ENCODE results near the gene DHX8. TPM values are rescaled to one million over a fixed set of nuclear protein-coding genes. Genes with fewer than 3 reads are reported as not detected.
"Not testable (repeated sequence)": the region's sequence is repeated elsewhere in the genome, so short reads cannot be mapped to it uniquely, and the experiment has no call there.

Gene DHX8
- polyA plus RNA-seq, 3 donors, result 21.8 to 35.6 (median 26.5) TPM

GRCh38 chr17:43451741-43452140, 32.0 kb upstream of the DHX8 start:
- H3K27me3 ChIP-seq (ENCODE audit: control insufficient read depth in 2 of 2, insufficient read depth in 2 of 2, low read length in 2 of 2); H3K36me3 ChIP-seq (replicated peaks in 1 of 2; ENCODE audit: control insufficient read depth in 1 of 2, insufficient read depth in 2 of 2, low read length in 2 of 2); H3K4me3 ChIP-seq (replicated peaks in 1 of 3; ENCODE audit: low read depth in 2 of 3, low read length in 3 of 3); H3K9me3 Mint-ChIP-seq; H3K79me2 ChIP-seq (ENCODE audit: insufficient read depth, low read length); H3K36me3 Mint-ChIP-seq; H3K9me3 ChIP-seq (replicated peaks in 1 of 2; ENCODE audit: control insufficient read depth in 1 of 2, insufficient read depth in 1 of 2, low read length in 2 of 2); H3K4me3 Mint-ChIP-seq; H3K27ac Mint-ChIP-seq; H2AFZ ChIP-seq (ENCODE audit: insufficient read depth, low read depth, low read length, poor library complexity, severe bottlenecking); H3K9ac ChIP-seq (ENCODE audit: insufficient read depth, low read length, poor library complexity, severe bottlenecking); H3K27ac ChIP-seq (ENCODE audit: low read depth in 1 of 2, low read length in 2 of 2); H3K4me1 Mint-ChIP-seq; H3K4me2 ChIP-seq (replicated peaks; ENCODE audit: extremely low read depth, low read length, poor library complexity, severe bottlenecking); H4K20me1 ChIP-seq (ENCODE audit: insufficient read depth, low read length); DNase-seq; intact Hi-C loops (cut with micrococcal nuclease); H3K4me1 ChIP-seq (ENCODE audit: control insufficient read depth in 1 of 2, insufficient read depth in 2 of 2, low read length in 2 of 2): not testable (repeated sequence)
- WGBS (ENCODE audit: insufficient coverage), result over 99% methylated on average over 16 of the region's 32 CpGs
- peaks cover 2 to 17% (median 10%) of the 10 kb centered on the region in 3 donors for H3K27me3 Mint-ChIP-seq (ENCODE audit: low read depth in 3 of 3)

- no peak overlapping the region for H3K9ac ChIP-seq (ENCODE audit: insufficient read depth, low read length, poor library complexity, severe bottlenecking)
- intact Hi-C loops (cut with micrococcal nuclease), result no loop called here
- H3K4me1 Mint-ChIP-seq, result peaks cover 5% of the 10 kb centered on the region
- H3K9me3 ChIP-seq (replicated peaks in 1 of 2; ENCODE audit: control insufficient read depth in 1 of 2, insufficient read depth in 1 of 2, low read length in 2 of 2), result no peaks in the 10 kb centered on the region
- 96% methylated on average over 5 of the region's 11 CpGs for WGBS (ENCODE audit: insufficient coverage)
- H3K4me1 ChIP-seq (ENCODE audit: control insufficient read depth in 1 of 2, insufficient read depth in 2 of 2, low read length in 2 of 2), result peaks cover 7 to 8% of the 10 kb centered on the region in 2 donors
- no peaks in the 10 kb centered on the region for H3K79me2 ChIP-seq (ENCODE audit: insufficient read depth, low read length)
- H4K20me1 ChIP-seq (ENCODE audit: insufficient read depth, low read length), result no peaks in the 10 kb centered on the region
- H3K4me3 ChIP-seq (replicated peaks in 1 of 3; ENCODE audit: low read depth in 2 of 3, low read length in 3 of 3), result no peak overlapping the region
- no peaks in the 10 kb centered on the region for H3K27me3 ChIP-seq (ENCODE audit: control insufficient read depth in 2 of 2, insufficient read depth in 2 of 2, low read length in 2 of 2)
- no peak overlapping the region for H2AFZ ChIP-seq (ENCODE audit: insufficient read depth, low read depth, low read length, poor library complexity, severe bottlenecking)
- no peaks in the 10 kb centered on the region for H3K36me3 ChIP-seq (replicated peaks in 1 of 2; ENCODE audit: control insufficient read depth in 1 of 2, insufficient read depth in 2 of 2, low read length in 2 of 2)
- H3K36me3 Mint-ChIP-seq, result no peaks in the 10 kb centered on the region
- no peak overlapping the region for H3K27ac Mint-ChIP-seq
- TF ChIP-seq CTCF (IDR thresholded peaks at IDR 0.05), result no peak
- H3K4me2 ChIP-seq (replicated peaks; ENCODE audit: extremely low read depth, low read length, poor library complexity, severe bottlenecking), result no peak overlapping the region
- H3K27me3 Mint-ChIP-seq (ENCODE audit: low read depth in 3 of 3), result peaks cover 0 to 14% (median 6%) of the 10 kb centered on the region in 3 donors
- peaks cover 0 to 7% (median 2%) of the 10 kb centered on the region in 7 donors for H3K9me3 Mint-ChIP-seq
- H3K27ac ChIP-seq (ENCODE audit: low read depth in 1 of 2, low read length in 2 of 2), result no peak overlapping the region
- no peak overlapping the region for H3K4me3 Mint-ChIP-seq
- no peak for DNase-seq
Measured at GRCh38 chr17:43453331-43453812, 30.4 kb upstream of the DHX8 start.
